ENCODE results near the gene SFPQ. TPM values are rescaled to one million over a fixed set of nuclear protein-coding genes. Genes with fewer than 3 reads are reported as not detected.

Gene SFPQ
- total RNA-seq, 6 donors from 2014 or later = 154 to 526 (median 209) TPM

GRCh38 chr1:35211120-35211414 is 18.1 kb upstream of the SFPQ start:
- Histone ChIP-seq H3K27me3 (no peaks in the 10 kb centered on the region), H3K9me3 (no peaks in the 10 kb centered on the region), H3K4me3 (no peak overlapping the region), H3K4me1 (no peaks in the 10 kb centered on the region), H3K36me3 (no peaks in the 10 kb centered on the region), H3K27ac (no peak overlapping the region)
- TF ChIP-seq EP300 (IDR thresholded peaks at IDR 0.05) = no peak
- no peak for TF ChIP-seq POLR2AphosphoS5 (IDR thresholded peaks at IDR 0.05)
- no peak for TF ChIP-seq CTCF (IDR thresholded peaks at IDR 0.05)
- TF ChIP-seq POLR2A (IDR thresholded peaks at IDR 0.05) = no peak
- ATAC-seq (ENCODE audit: low FRiP score in 2 of 2) (no peak), DNase-seq (no peak)
- WGBS, 2 donors = 76 to 94% methylated on average over 1 of the region's 1 CpG

- H3K36me3 ChIP-seq = no peaks in the 10 kb centered on the region
- ATAC-seq (ENCODE audit: low FRiP score in 2 of 2) (peak; percentile 34 to 48), DNase-seq (no peak)
- no peak for TF ChIP-seq CTCF (IDR thresholded peaks at IDR 0.05)
- TF ChIP-seq POLR2AphosphoS5 (IDR thresholded peaks at IDR 0.05) = no peak
- TF ChIP-seq POLR2A (IDR thresholded peaks at IDR 0.05) = no peak
- no peak for TF ChIP-seq EP300 (IDR thresholded peaks at IDR 0.05)
- 73 to 80% methylated on average over 16 of the region's 16 CpGs for WGBS, 2 donors
- no peak overlapping the region for H3K4me3 ChIP-seq
- no peaks in the 10 kb centered on the region for H3K9me3 ChIP-seq
- H3K4me1 ChIP-seq = no peaks in the 10 kb centered on the region
- no peak overlapping the region for H3K27ac ChIP-seq
- H3K27me3 ChIP-seq = no peaks in the 10 kb centered on the region
These were observed 17.6 kb upstream of the SFPQ start for GRCh38 chr1:35210321-35211119.

- DNase-seq (no peak), ATAC-seq (ENCODE audit: low FRiP score in 2 of 2) (no peak)
- Histone ChIP-seq H3K36me3 (no peaks in the 10 kb centered on the region), H3K27ac (no peak overlapping the region), H3K4me3 (no peak overlapping the region), H3K4me1 (no peaks in the 10 kb centered on the region), H3K27me3 (no peaks in the 10 kb centered on the region), H3K9me3 (no peaks in the 10 kb centered on the region)
- 75 to 90% methylated on average over 1 of the region's 1 CpG for WGBS, 2 donors
- TF ChIP-seq POLR2AphosphoS5 (IDR thresholded peaks at IDR 0.05) = no peak
These were observed 10.3 kb upstream of the SFPQ start for GRCh38 chr1:35203295-35203694.

- peak; percentile 92 to 97 for ATAC-seq (ENCODE audit: low FRiP score in 2 of 2)
- WGBS, 2 donors = 19 to 24% methylated on average over 6 of the region's 6 CpGs
- Histone ChIP-seq H3K27me3 (no peaks in the 10 kb centered on the region), H3K36me3 (no peaks in the 10 kb centered on the region), H3K4me3 (no peak overlapping the region), H3K9me3 (no peaks in the 10 kb centered on the region), H3K4me1 (no peaks in the 10 kb centered on the region), H3K27ac (no peak overlapping the region)
- DNase-seq = peak in 1 of 2 donors; percentile 70
- TF ChIP-seq POLR2AphosphoS5 (IDR thresholded peaks at IDR 0.05) (no peak), CTCF (IDR thresholded peaks at IDR 0.05) (peak; percentile 66 to 88 (median 81))
These were observed 9.2 kb upstream of the SFPQ start for GRCh38 chr1:35202048-35202719.

- 41 to 59% methylated on average over 2 of the region's 2 CpGs for WGBS, 2 donors
- ATAC-seq (ENCODE audit: low FRiP score in 2 of 2) (no peak), DNase-seq (no peak)
These were observed 8.7 kb upstream of the SFPQ start for GRCh38 chr1:35201631-35202030.

More at GRCh38 chr1:35201631-35202030, 8.7 kb upstream of the SFPQ start:
- TF ChIP-seq EP300 (IDR thresholded peaks at IDR 0.05) (no peak), POLR2A (IDR thresholded peaks at IDR 0.05) (no peak), POLR2AphosphoS5 (IDR thresholded peaks at IDR 0.05) (no peak), CTCF (IDR thresholded peaks at IDR 0.05) (no peak)
- Histone ChIP-seq H3K36me3 (no peaks in the 10 kb centered on the region), H3K27me3 (no peaks in the 10 kb centered on the region), H3K27ac (no peak overlapping the region), H3K4me3 (no peak overlapping the region), H3K4me1 (no peaks in the 10 kb centered on the region), H3K9me3 (no peaks in the 10 kb centered on the region)

Data from upper lobe of left lung (tissue), 6 donors.